Liver (tissue), 3 donors: Measurements from ENCODE around the gene DAGLA.

ENCODE experiments used
- ATF3 ChIP-seq: IDR thresholded peaks from 2 replicates; pipeline ENCODE4 v1.6.1; 2016; ENCODE audit warnings: antibody characterized with exemption
- FOXA1 ChIP-seq: IDR thresholded peaks from 2 replicates; pipeline ENCODE4 v1.6.1; 2016; ENCODE audit warnings: antibody characterized with exemption
- GABPA ChIP-seq, 2 donors: IDR thresholded peaks in 1 of 2; conservative IDR thresholded peaks in 1 of 2; 2 replicates each; pipeline ENCODE4 v1.6.1; 2016; ENCODE audit warnings: antibody characterized with exemption in 2 of 2, mild to moderate bottlenecking in 1 of 2, moderate library complexity in 1 of 2
- JUND ChIP-seq, 2 donors: IDR thresholded peaks; 2 replicates each; pipeline ENCODE4 v1.6.1; 2016; ENCODE audit warnings: antibody characterized with exemption in 2 of 2
- MAX ChIP-seq: IDR thresholded peaks from 2 replicates; pipeline ENCODE4 v1.6.1; 2016; ENCODE audit warnings: antibody characterized with exemption
- NR2F2 ChIP-seq: IDR thresholded peaks from 2 replicates; pipeline ENCODE4 v1.6.1; 2016; ENCODE audit warnings: antibody characterized with exemption
- RAD21 ChIP-seq, 2 donors: IDR thresholded peaks; 2 replicates each; pipeline ENCODE4 v1.6.1; 2016; ENCODE audit warnings: antibody characterized with exemption in 2 of 2, mild to moderate bottlenecking in 2 of 2
- REST ChIP-seq: IDR thresholded peaks from 2 replicates; pipeline ENCODE4 v1.6.1; 2016; ENCODE audit warnings: antibody characterized with exemption, mild to moderate bottlenecking
- RXRA ChIP-seq, 2 donors: IDR thresholded peaks; 2 replicates each; pipeline ENCODE4 v1.6.1; 2017 to 2018; ENCODE audit warnings: antibody characterized with exemption in 2 of 2, mild to moderate bottlenecking in 1 of 2
- SP1 ChIP-seq: IDR thresholded peaks from 2 replicates; pipeline ENCODE4 v1.6.1; 2018; ENCODE audit warnings: antibody characterized with exemption, mild to moderate bottlenecking
- TAF1 ChIP-seq: conservative IDR thresholded peaks from 2 replicates; pipeline ENCODE4 v1.6.1; 2016; ENCODE audit warnings: antibody characterized with exemption, mild to moderate bottlenecking
- ZBTB33 ChIP-seq: IDR thresholded peaks from 2 replicates; pipeline ENCODE4 v1.6.1; 2016; ENCODE audit warnings: antibody characterized with exemption
- TF ChIP-seq, protein P1 (sequence below): fragments of 150-350 bp; IDR thresholded peaks from 2 replicates; pipeline ENCODE4 v1.5.1; 2017; ENCODE audit warnings: improper control_type of control experiment, low read depth, low read length; ENCODE audit not compliant: missing input control
- donor health status: healthy.
- donor health status: healthy.

DNA sequence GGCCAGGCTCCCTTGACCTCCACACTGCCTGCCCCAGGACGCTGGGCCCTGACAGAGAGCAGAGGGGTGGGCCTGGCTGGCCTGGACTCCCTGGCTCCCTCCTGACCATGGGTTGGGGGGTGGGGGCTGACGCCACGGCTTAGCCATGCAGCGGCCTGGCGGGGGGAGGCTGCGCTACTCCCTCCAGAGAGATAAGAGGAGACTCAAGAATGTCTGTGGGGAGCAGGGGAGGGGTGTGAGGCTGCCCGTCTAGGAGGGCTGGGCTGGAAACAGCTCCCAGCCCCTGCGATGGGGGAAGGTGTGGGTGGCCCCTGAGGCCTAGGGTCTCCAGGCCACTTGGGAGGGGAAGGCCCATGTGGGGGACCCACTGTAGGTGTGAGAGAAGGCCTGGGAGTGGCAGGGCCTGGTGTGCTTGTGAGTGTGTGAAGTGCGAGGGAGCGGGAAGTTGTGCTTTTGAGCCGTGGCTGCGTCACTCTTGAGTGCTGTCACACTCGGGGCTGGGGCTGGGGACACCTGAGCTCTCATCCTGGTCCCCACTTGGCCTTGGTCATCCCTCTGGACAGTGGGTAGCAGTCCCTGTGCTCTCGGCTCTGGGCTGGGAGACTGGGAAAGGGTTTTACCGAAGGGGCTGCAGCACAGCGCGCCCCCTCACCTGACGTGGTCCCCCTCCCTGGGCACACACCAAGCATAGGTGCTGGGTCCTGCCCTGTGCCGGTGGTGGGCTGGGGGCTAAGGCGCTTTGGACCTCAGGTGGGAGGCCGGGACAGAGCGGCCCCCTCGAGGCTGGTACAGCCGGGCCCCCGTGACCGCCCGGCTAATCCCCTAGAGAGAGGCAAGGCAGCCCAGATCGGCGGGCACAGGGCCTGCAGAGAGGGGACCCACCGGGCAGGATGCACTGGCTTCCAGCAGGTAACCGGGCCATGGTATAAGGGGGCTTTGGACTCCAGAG is 74.6 kb downstream of the DAGLA start:
- TF ChIP-seq, protein P1, sequence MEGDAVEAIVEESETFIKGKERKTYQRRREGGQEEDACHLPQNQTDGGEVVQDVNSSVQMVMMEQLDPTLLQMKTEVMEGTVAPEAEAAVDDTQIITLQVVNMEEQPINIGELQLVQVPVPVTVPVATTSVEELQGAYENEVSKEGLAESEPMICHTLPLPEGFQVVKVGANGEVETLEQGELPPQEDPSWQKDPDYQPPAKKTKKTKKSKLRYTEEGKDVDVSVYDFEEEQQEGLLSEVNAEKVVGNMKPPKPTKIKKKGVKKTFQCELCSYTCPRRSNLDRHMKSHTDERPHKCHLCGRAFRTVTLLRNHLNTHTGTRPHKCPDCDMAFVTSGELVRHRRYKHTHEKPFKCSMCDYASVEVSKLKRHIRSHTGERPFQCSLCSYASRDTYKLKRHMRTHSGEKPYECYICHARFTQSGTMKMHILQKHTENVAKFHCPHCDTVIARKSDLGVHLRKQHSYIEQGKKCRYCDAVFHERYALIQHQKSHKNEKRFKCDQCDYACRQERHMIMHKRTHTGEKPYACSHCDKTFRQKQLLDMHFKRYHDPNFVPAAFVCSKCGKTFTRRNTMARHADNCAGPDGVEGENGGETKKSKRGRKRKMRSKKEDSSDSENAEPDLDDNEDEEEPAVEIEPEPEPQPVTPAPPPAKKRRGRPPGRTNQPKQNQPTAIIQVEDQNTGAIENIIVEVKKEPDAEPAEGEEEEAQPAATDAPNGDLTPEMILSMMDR = no peak
- TF ChIP-seq TAF1 (no peak), REST (no peak), MAX (no peak), RAD21 (IDR thresholded peaks at IDR 0.05) (no peak), JUND (IDR thresholded peaks at IDR 0.05) (no peak), FOXA1 (no peak), SP1 (no peak), GABPA (IDR thresholded peaks at IDR 0.05 in 1 of 2, conservative IDR thresholded peaks at IDR 0.05 in 1 of 2) (no peak), RXRA (IDR thresholded peaks at IDR 0.05) (no peak), ATF3 (no peak), NR2F2 (no peak), ZBTB33 (no peak)
